GM10266 (cell line): Measurements from ENCODE around the gene SEC14L2.

Source experiments
- DNase-seq: peaks from one replicate; pipeline ENCODE4 v3.0.0; 2012; ENCODE audit errors: extremely low spot score
- CTCF ChIP-seq: IDR thresholded peaks from 2 replicates; pipeline ENCODE4 v1.5.1; 2012; ENCODE audit warnings: mild to moderate bottlenecking, low read depth; ENCODE audit not compliant: control insufficient read depth, insufficient read depth; ENCODE audit errors: missing control alignments

Gene SEC14L2

GRCh38 chr22:30425327-30425615 is 28.5 kb downstream of the SEC14L2 start:
- DNase-seq, result no peak
- TF ChIP-seq CTCF, result no peak

- no peak for TF ChIP-seq CTCF
- peak; percentile 61 for DNase-seq
Observed at GRCh38 chr22:30425616-30426387, 29.0 kb downstream of the SEC14L2 start, which contains the start of gene MTFP1. MTFP1 (plus strand) TSS chr22:30425768; CDS start chr22:30425880, 112 bp downstream.

- TF ChIP-seq CTCF, result peak; percentile 74
- DNase-seq, result peak; percentile 71
Observed at GRCh38 chr22:30426388-30427353, 29.9 kb downstream of the SEC14L2 start.

- no peak for DNase-seq
- no peak for TF ChIP-seq CTCF
Observed at GRCh38 chr22:30427871-30428270, 31.1 kb downstream of the SEC14L2 start.

GRCh38 chr22:30429887-30430286 is 33.1 kb downstream of the SEC14L2 start:
- DNase-seq, result no peak
- no peak for TF ChIP-seq CTCF

GRCh38 chr22:30430933-30431332 is 34.1 kb downstream of the SEC14L2 start:
- no peak for TF ChIP-seq CTCF
- no peak for DNase-seq
